Measurements from ENCODE around the gene PDE7B. TPM values are rescaled to one million over a fixed set of nuclear protein-coding genes. Genes with fewer than 3 reads are reported as not detected.

The PDE7B gene
- total and polyA plus RNA-seq, 2 donors (not counting 1 experiment from before 2014, with no cell fraction given) = 7.9 to 21.5 TPM

DNA sequence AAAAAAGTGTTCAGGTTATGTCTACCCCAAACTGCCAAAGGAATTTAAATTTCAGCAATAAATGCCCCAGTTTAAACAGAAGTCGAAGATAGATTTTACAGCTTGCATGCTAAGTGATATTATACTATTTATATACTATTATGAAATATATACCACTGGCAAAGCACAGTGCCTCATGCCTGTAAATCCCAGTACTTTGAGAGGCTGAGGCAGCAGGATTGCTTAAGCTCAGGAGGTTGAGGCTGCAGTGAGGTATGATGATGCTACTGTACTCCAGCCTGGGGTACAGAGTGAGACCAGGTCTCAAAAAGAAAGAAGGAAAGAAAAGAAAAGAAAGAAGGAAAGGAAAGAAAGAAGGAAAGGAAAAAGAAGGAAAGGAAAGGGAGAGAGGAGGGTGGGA lies 296.6 kb downstream of the PDE7B start:
- Histone ChIP-seq H3K36me3 (ENCODE audit: control insufficient read depth, insufficient read depth, low read length) (no peaks in the 10 kb centered on the region), H3K9me3 (ENCODE audit: control insufficient read depth, insufficient read depth, low read depth, low read length) (no peaks in the 10 kb centered on the region), H3K4me2 (ENCODE audit: extremely low read depth, insufficient read depth, low read length) (no peak overlapping the region), H3K27ac (ENCODE audit: insufficient read depth, low read length) (no peak overlapping the region), H3K27me3 (ENCODE audit: control insufficient read depth, insufficient read depth, low read length) (no peaks in the 10 kb centered on the region), H3K9ac (ENCODE audit: insufficient read depth, low read length) (no peak overlapping the region), H3K4me3 (replicated peaks in 1 of 4; ENCODE audit: control extremely low read depth in 1 of 4, insufficient read depth in 1 of 4, low read depth in 3 of 4, low read length in 4 of 4) (no peak overlapping the region), H3K79me2 (ENCODE audit: control insufficient read depth, insufficient read depth, low read length) (no peaks in the 10 kb centered on the region), H3K4me1 (ENCODE audit: control insufficient read depth, extremely low read depth, insufficient read depth, low read length) (no peaks in the 10 kb centered on the region), H4K20me1 (ENCODE audit: control insufficient read depth, extremely low read depth, insufficient read depth, low read length) (no peaks in the 10 kb centered on the region), H2AFZ (ENCODE audit: low read length) (no peak overlapping the region)
- no peak for DNase-seq (ENCODE audit: low read depth in 2 of 2)
- no peak for TF ChIP-seq EZH2 (IDR thresholded peaks at IDR 0.05; ENCODE audit: low read length, missing control alignments)
- TF ChIP-seq, protein P1, sequence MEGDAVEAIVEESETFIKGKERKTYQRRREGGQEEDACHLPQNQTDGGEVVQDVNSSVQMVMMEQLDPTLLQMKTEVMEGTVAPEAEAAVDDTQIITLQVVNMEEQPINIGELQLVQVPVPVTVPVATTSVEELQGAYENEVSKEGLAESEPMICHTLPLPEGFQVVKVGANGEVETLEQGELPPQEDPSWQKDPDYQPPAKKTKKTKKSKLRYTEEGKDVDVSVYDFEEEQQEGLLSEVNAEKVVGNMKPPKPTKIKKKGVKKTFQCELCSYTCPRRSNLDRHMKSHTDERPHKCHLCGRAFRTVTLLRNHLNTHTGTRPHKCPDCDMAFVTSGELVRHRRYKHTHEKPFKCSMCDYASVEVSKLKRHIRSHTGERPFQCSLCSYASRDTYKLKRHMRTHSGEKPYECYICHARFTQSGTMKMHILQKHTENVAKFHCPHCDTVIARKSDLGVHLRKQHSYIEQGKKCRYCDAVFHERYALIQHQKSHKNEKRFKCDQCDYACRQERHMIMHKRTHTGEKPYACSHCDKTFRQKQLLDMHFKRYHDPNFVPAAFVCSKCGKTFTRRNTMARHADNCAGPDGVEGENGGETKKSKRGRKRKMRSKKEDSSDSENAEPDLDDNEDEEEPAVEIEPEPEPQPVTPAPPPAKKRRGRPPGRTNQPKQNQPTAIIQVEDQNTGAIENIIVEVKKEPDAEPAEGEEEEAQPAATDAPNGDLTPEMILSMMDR (conservative IDR thresholded peaks at IDR 0.05 in 1 of 2, IDR thresholded peaks at IDR 0.05 in 1 of 2; ENCODE audit: low read depth in 1 of 2, low read length in 2 of 2) = no peak

DNA sequence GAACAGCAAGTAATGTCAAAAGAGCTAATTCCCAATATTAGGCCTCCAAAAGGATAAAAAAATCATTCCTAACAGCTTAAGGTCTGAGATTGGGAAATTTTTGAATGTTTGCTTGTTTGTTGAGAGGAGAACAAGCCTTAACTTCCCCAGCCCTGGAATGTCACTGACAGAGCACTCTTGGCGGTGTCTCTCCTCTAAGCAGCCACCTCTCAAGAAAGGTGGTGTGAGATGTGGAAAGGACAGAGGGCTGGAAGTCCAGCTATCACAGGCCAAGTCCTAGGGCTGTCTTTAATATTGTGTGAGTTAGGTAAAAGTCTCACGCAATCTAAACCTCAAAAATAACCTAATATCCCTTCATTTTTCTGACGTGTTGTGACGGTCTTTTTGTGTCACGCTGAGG lies 297.0 kb downstream of the PDE7B start:
- no peak overlapping the region for H3K4me2 ChIP-seq (ENCODE audit: extremely low read depth, insufficient read depth, low read length)
- no peak for DNase-seq (ENCODE audit: low read depth in 2 of 2)
- no peak overlapping the region for H3K27ac ChIP-seq (ENCODE audit: insufficient read depth, low read length)
- no peaks in the 10 kb centered on the region for H3K79me2 ChIP-seq (ENCODE audit: control insufficient read depth, insufficient read depth, low read length)
- TF ChIP-seq, protein P1 (conservative IDR thresholded peaks at IDR 0.05 in 1 of 2, IDR thresholded peaks at IDR 0.05 in 1 of 2; ENCODE audit: low read depth in 1 of 2, low read length in 2 of 2) = no peak
- no peak for TF ChIP-seq EZH2 (IDR thresholded peaks at IDR 0.05; ENCODE audit: low read length, missing control alignments)
- no peaks in the 10 kb centered on the region for H3K4me1 ChIP-seq (ENCODE audit: control insufficient read depth, extremely low read depth, insufficient read depth, low read length)
- H3K27me3 ChIP-seq (ENCODE audit: control insufficient read depth, insufficient read depth, low read length) = no peaks in the 10 kb centered on the region
- no peaks in the 10 kb centered on the region for H3K9me3 ChIP-seq (ENCODE audit: control insufficient read depth, insufficient read depth, low read depth, low read length)
- no peaks in the 10 kb centered on the region for H4K20me1 ChIP-seq (ENCODE audit: control insufficient read depth, extremely low read depth, insufficient read depth, low read length)
- H3K36me3 ChIP-seq (ENCODE audit: control insufficient read depth, insufficient read depth, low read length) = no peaks in the 10 kb centered on the region
- H3K9ac ChIP-seq (ENCODE audit: insufficient read depth, low read length) = no peak overlapping the region
- H2AFZ ChIP-seq (ENCODE audit: low read length) = no peak overlapping the region
- no peak overlapping the region for H3K4me3 ChIP-seq (replicated peaks in 1 of 4; ENCODE audit: control extremely low read depth in 1 of 4, insufficient read depth in 1 of 4, low read depth in 3 of 4, low read length in 4 of 4)

DNA sequence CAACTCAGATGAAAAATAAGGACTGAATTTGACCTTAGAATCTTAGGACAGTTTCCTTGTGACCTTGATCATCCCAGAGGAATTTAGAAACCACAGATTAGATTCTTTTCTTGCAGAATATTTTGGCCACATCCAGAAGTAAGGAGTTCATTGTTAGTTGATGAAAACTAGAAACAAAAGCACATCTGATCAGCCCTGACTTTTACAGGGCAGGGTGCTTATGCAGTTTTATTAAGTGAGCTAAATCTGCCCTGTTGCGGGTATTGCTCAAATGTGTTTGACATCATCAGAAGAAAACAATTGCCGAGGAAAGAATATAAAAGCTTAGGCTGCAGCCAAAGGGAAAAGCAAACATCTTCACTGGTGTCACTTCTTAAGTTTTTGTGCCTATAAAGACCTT lies 297.8 kb downstream of the PDE7B start:
- no peaks in the 10 kb centered on the region for H3K9me3 ChIP-seq (ENCODE audit: control insufficient read depth, insufficient read depth, low read depth, low read length)
- TF ChIP-seq, protein P1 (conservative IDR thresholded peaks at IDR 0.05 in 1 of 2, IDR thresholded peaks at IDR 0.05 in 1 of 2; ENCODE audit: low read depth in 1 of 2, low read length in 2 of 2) = no peak
- no peak for TF ChIP-seq EZH2 (IDR thresholded peaks at IDR 0.05; ENCODE audit: low read length, missing control alignments)
- H3K79me2 ChIP-seq (ENCODE audit: control insufficient read depth, insufficient read depth, low read length) = no peaks in the 10 kb centered on the region
- H3K4me3 ChIP-seq (replicated peaks in 1 of 4; ENCODE audit: control extremely low read depth in 1 of 4, insufficient read depth in 1 of 4, low read depth in 3 of 4, low read length in 4 of 4) = no peak overlapping the region
- H3K36me3 ChIP-seq (ENCODE audit: control insufficient read depth, insufficient read depth, low read length) = peaks cover 2% of the 10 kb centered on the region
- H2AFZ ChIP-seq (ENCODE audit: low read length) = no peak overlapping the region
- H3K27ac ChIP-seq (ENCODE audit: insufficient read depth, low read length) = no peak overlapping the region
- H3K4me1 ChIP-seq (ENCODE audit: control insufficient read depth, extremely low read depth, insufficient read depth, low read length) = no peaks in the 10 kb centered on the region
- no peak overlapping the region for H3K9ac ChIP-seq (ENCODE audit: insufficient read depth, low read length)
- no peaks in the 10 kb centered on the region for H3K27me3 ChIP-seq (ENCODE audit: control insufficient read depth, insufficient read depth, low read length)
- DNase-seq (ENCODE audit: low read depth in 2 of 2) = no peak
- H3K4me2 ChIP-seq (ENCODE audit: extremely low read depth, insufficient read depth, low read length) = no peak overlapping the region
- H4K20me1 ChIP-seq (ENCODE audit: control insufficient read depth, extremely low read depth, insufficient read depth, low read length) = no peaks in the 10 kb centered on the region

Measured in fibroblast of lung (primary cell).